GM18951 (cell line): ENCODE measurements around the gene CMSS1.

ENCODE experiments used
- POLR2A ChIP-seq: IDR thresholded peaks from 4 replicates; pipeline ENCODE4 v1.6.1; 2011; ENCODE audit warnings: mild to moderate bottlenecking; ENCODE audit not compliant: insufficient read length, insufficient read depth; ENCODE audit errors: extremely low read depth
- in situ Hi-C: fragments of 300-500 bp; cut with MboI; formaldehyde crosslinking; loops from one replicate; pipeline ENCODE4 v1.12.0; 2022; ENCODE audit warnings: low sequenced_read_pairs, mixed read lengths, inconsistent platforms; ENCODE audit not compliant: unreplicated experiment

CMSS1 gene

DNA sequence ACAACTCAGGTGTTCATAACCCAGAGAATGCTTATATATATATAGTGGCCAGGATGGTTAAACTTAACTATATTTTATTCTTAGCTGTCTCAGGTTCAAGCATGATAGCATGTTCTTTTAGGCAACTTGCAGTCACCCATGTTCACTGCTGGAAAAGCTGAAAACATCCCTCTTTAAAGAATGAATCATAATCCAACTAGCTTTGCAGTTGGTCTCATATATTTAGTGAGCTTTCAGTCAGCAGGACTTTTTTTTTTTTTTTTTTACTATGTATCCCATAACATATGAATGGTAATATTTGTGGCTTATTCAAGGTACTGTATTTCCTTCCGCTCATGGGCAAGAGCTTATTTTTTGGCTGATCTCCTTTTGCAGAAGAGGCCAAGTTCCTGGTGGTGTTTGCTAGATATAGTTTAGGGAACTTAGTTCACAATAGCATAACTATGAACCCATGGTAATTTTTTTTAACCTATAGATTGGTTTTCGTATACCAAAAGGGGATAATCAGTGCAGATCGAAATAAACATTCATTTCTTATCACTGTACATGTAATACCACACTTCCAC is 77.6 kb downstream of the CMSS1 start:
- in situ Hi-C loops: no loop called here
- TF ChIP-seq POLR2A: no peak

DNA sequence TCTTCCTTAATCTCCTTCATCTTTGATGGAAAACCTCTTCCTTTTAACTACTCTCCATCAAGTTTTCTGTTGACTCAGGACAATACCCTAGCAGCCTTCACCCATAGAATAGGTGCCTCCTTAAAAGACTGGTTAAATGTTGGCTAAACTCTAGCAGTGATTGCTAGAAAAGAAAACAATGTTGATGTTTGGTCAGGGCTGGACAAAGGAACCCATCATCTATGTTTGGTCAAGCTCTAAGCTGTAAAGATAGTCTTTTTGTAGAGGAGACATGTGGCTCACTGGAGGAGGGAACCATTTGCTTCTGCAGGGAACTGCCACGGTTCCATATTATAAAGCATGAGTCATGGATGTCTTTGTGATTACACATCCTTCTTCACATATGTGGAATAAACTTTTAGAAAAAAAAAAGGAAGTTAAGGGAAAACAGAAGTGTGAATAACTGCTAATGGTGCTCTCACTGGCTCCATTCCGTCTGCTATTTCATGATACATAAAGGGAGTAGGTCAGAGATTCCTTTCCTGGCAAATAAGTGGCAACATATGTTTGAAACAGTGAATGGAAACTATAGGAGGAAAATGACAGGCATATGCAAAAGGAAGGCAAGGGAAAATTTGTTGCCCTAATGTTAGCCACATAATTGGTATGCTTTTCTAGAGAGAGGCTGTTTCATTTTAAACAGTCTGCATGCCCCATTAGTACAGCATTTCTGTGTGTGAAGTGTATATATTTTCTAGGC is 78.2 kb downstream of the CMSS1 start:
- in situ Hi-C loops: no loop called here
- TF ChIP-seq POLR2A: no peak

DNA sequence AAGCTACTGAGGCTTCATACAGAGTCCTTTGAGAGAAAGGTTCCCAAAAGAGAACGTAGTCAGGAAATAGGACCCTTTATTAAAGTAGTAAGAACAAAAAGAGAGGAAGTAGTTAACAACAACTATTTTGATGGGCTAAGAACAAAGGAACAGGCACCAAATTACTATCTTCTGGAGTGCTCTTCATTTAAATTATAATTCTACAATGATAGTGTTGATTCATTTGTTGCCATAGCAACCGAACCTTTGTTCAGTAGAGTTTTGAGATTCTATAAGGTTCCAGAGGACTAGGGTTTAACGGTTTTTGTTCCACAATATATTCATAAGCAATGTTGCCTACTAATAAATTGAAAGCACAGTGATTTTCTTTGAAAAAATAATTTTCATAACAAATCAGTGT is 78.8 kb downstream of the CMSS1 start:
- TF ChIP-seq POLR2A: no peak
- in situ Hi-C loops: no loop called here

DNA sequence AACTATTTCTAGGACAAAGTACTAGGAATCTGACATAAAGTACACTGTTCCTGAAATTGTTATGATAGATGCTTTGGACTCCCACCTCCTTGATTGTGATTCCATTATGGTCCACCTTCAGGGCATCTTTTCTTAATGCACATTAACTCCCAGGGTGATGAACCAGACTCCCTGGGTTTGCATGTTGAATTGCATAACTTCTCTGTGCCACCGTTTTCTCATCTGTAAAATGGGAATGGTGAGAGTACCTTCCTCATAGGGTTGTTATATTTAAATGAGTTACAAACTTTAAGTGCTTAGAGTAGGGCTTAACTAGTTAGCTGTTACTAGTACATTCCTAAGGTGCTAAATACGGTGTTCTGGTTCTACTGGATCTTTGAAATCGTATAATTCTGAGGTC is 81.9 kb downstream of the CMSS1 start:
- TF ChIP-seq POLR2A: no peak
- in situ Hi-C loops: no loop called here

DNA sequence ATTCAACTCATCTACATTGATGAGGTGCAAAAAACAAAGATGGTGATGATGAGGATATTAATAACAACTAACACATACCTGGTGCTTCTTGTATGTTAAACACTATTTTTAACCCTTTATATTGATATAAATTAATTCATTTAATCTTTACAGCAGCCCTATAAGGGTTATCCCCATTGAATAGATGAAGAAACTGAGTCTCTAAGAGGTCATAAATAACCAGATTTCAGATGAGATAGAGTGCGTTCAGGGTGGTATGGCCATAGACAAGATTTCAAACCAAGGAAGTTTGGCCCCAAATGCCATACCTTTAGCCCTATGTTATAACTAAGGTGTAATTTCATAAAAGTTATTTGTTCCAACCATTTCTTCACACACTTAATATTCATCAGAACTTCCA is 82.6 kb downstream of the CMSS1 start:
- TF ChIP-seq POLR2A: no peak
- in situ Hi-C loops: no loop called here

DNA sequence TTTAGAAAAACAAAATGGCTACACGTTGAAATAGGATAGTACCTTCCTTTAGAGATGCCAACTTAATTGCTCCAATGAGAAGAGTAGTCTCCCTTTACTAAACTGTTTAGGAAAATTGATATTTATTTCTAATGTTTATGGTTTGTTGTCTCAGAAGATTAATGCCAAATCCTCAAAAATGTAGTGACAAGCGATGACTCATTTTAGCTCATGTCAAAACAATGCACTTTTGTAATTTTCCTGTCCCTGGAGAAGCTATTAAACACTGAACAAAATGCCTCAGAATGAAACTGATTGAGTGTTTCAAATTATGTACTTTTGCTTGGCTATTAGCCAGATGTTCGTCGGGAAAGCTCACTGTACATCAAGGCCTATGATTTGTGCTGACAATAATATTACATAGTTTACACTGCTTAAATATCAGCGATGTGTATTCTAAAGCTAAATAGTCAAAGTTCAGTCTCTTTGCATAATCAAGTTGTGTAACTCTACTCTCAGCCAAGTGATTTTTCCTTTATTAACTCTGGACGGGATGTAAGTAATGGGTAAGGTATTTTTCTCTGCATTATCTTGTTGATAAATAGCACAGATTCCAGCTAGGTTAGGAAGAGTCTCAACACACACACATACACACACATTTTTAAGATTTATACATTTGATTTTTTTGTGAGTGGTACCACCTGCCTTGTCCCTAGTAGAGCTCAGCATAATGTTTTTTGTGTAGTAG is 83.7 kb downstream of the CMSS1 start:
- TF ChIP-seq POLR2A: no peak
- in situ Hi-C loops: no loop called here

DNA sequence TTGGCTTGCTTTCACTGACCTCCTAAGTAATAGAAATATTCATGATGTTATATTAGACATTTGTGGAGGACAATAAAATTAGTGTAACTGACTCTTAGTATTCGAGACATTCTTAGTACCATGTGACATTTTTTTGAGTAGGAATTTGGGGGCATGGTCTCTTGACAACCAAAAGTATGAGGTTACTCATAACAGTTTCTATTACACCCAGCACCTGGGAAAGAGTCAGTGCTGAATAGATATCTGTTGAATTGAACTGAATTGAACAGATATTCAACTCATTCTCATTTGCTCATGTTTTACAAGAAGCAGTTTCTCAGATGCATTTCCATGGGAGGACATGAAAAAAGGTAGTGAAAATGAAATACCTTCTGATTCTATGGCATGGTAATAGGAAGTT is 84.4 kb downstream of the CMSS1 start:
- in situ Hi-C loops: no loop called here
- no peak for TF ChIP-seq POLR2A

DNA sequence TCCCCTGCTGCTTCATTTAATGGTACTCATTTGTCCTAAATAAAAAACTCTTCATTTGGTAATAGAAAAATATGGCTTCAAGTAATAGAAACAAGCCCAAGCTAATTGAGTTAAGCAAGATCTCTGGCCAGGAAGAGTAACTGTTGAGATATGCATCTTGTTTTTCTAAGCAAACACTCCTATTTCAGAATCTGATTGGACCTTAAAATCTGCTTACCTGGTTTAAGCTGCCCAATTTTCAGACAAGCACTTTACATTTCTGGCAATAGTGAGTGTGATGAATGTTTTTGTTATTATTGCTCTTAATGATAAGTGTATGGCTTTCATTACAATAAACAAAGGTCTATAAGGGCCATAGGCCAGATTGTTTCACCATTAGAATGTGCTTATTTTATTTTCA is 86.2 kb downstream of the CMSS1 start:
- no peak for TF ChIP-seq POLR2A
- in situ Hi-C loops: no loop called here

DNA sequence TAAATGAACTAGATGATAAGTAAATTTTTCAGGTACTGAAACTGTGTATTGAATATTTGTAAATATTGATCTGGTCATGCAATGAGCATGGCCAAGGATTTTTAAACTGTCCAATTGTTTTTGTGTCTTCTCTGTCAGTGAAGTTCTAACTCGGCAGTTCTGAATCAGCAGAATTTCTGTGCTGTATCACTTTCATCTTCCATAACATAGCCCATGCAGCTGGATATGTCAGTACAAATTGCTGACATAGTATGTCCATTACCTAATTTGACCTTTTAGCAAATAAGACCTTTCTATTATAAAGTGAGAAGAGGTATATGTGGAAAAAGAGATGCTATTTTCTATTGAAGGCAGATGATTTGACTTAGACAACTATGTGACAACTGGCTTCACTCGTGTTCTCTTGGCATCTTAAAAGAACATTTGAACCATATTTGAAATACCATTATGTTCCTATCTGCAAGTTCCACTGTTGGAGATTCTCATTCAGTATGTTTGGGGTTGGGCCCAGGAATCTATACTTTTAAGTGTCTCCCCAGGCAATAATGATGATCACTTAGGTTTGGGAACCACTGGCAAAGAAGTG is 90.4 kb downstream of the CMSS1 start:
- in situ Hi-C loops: no loop called here
- no peak for TF ChIP-seq POLR2A

DNA sequence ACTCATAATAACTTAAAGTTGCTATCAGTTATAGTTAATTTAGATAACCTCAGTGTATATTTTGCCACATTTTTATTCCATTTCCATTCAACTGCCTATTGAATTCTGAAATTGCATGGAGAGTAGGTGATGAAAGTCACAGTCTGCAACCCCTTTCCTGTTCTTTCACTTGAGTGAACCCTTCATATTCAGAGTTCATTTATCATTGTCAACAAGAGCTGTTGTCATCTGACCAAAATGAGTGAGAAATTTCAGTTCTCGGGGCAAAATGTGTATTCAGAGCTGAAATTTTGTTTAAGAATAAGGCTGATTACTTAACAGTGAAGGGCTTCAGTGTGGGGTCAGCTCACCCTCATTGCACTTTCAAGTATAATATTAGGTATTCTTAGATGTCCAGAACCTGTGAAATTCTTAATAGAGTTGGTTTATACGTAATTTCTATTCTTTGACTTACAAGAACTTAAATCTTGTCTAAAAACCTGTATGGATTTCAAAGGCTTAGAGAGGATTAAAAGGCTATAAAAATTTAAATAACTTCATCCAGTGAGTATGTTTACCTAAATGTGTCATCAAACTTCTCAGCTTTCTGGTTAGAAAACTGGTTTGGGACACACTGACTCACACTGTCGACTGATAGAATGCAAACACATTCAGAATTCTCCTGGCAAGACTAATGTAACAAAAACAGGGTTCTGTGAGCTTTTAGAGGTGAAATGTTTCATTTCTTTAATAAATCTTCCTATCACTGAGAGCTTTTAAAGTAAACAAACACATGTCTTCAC is 92.2 kb downstream of the CMSS1 start:
- TF ChIP-seq POLR2A: no peak
- in situ Hi-C loops: no loop called here

DNA sequence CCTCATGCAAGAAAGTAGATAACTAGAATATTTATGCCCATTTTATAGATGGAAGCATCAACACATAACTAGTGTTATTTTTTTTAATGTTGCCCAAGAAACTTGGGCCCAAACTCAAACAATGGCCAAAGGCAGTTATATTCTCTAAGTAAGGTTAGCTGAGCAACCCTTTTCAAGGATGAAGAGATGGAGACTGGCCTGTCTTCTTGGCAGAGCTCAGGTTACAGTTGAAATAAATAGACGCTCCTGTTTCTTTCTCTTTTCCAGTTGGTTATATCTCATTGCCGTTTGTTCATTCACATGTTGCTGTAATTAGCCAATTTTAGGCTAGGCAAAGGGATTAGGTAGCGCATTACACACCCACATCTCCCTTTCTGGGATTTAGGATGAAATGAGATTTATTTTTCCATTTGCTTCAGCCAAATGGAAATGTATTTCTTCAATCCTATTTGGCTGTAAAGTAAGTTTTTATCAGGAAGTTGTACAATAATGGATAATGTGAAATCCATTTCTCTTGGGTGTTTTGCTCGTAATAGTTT is 93.2 kb downstream of the CMSS1 start:
- TF ChIP-seq POLR2A: no peak
- in situ Hi-C loops: no loop called here

DNA sequence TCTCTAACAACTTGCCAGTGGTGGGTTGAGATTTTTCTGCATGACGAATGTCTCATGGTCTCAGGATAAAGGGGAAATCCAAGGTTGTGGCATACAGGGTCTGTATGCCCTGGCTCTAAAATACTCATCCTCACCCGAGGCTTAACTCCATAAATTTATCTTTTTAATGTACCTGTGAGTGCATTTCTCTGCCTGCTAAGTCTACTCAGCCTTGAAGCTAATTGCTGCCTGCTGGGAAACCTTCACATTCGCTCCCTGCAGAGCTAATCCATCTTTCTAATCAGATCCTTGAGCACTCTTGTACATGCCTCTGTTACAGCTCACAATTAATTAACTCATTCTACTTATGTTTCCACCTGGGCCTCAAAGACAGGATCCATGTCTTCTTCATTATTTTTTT is 93.8 kb downstream of the CMSS1 start:
- TF ChIP-seq POLR2A: no peak
- in situ Hi-C loops: no loop called here
